GM12875 (cell line): ENCODE results near the gene SART1.

Experiments
- H3K4me3 ChIP-seq: one replicate; pipeline ENCODE4 v1.5.1; 2011; ENCODE audit warnings: low read depth, low read length, control low read depth
- TF ChIP-seq, protein P1 (sequence below): IDR thresholded peaks from 2 replicates; pipeline ENCODE4 v1.5.1; 2011; ENCODE audit warnings: low read depth, mild to moderate bottlenecking, control low read depth, inconsistent platforms, low read length, moderate library complexity, borderline replicate concordance; ENCODE audit not compliant: insufficient read depth

SART1 gene

DNA sequence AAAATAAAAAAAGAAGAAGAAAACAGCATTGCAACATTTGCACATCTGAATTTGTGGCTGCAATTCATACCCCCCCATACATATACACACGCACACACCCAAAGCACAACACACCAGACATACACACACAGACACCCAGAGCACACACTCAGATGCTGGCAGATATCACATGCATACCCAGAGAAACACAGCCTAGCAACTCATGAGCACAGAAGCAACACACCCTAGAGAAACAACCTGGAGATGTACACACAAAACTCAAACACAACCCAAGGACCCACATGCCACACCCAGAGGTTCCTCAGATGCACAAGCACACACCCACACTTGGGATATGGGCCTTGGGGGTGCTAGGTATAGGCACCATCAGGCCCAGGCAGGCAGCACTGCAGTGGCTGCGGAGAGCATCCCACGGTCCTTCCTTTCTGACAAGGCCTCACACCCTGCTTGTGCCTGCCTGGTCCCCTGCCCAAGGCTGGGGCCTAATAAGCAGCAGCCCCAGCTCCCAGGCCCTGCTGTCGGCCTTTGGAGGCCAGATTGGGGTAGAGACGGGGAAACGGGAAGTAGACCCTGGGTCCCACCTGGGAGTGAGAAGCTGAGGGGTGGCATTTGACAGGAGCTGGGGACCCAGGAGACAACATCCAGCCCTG is 53.4 kb downstream of the SART1 start:
- no peak overlapping the region for H3K4me3 ChIP-seq
- TF ChIP-seq, protein P1, sequence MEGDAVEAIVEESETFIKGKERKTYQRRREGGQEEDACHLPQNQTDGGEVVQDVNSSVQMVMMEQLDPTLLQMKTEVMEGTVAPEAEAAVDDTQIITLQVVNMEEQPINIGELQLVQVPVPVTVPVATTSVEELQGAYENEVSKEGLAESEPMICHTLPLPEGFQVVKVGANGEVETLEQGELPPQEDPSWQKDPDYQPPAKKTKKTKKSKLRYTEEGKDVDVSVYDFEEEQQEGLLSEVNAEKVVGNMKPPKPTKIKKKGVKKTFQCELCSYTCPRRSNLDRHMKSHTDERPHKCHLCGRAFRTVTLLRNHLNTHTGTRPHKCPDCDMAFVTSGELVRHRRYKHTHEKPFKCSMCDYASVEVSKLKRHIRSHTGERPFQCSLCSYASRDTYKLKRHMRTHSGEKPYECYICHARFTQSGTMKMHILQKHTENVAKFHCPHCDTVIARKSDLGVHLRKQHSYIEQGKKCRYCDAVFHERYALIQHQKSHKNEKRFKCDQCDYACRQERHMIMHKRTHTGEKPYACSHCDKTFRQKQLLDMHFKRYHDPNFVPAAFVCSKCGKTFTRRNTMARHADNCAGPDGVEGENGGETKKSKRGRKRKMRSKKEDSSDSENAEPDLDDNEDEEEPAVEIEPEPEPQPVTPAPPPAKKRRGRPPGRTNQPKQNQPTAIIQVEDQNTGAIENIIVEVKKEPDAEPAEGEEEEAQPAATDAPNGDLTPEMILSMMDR, result no peak

DNA sequence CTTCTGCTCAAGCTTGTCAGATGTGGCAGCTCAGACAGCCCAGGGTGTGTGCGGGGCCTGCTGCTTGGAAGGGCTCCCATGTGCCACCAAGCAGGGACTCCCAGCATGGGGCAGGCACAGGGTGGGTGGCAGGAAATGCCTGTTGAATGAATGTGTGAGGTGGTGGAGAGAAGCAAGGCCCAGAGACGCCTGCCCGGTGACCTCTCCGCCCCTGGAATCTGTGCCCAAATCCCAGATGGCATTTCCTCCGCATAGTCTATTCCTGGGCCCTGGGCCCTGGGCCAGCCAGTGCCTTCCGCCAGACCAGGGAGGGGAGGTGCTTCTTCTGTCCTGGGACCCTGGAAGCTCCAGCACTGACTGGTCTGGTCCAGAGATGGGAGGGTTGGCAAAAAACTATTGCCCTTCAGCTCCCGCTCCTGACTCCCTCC is 53.9 kb downstream of the SART1 start:
- no peak overlapping the region for H3K4me3 ChIP-seq
- TF ChIP-seq, protein P1, result no peak

GRCh38 chr11:66015936-66016792 is 54.6 kb downstream of the SART1 start:
- TF ChIP-seq, protein P1, result no peak
- no peak overlapping the region for H3K4me3 ChIP-seq

DNA sequence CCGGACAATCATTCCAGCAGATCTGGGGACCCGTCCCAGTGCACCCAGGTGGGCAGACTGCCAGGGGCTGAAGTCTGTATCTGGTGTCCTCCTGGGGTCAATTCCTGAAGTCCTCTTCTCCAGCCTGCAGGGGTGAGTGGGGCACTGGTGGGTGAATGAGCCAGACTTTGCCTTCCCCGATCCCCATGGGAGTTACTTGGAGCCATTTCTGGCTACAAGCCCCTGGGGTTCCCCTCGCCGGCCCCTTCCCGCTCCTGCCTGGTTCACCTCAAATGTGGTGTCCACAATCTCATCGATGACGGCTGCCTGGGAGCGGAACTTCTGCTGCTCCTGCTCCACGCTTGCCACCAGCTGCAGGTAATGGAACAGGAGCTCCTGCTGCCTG is 55.3 kb downstream of the SART1 start:
- H3K4me3 ChIP-seq, result no peak overlapping the region
- TF ChIP-seq, protein P1, result no peak

- TF ChIP-seq, protein P1, result no peak
Observed at GRCh38 chr11:66017321-66017720, 55.8 kb downstream of the SART1 start.

DNA sequence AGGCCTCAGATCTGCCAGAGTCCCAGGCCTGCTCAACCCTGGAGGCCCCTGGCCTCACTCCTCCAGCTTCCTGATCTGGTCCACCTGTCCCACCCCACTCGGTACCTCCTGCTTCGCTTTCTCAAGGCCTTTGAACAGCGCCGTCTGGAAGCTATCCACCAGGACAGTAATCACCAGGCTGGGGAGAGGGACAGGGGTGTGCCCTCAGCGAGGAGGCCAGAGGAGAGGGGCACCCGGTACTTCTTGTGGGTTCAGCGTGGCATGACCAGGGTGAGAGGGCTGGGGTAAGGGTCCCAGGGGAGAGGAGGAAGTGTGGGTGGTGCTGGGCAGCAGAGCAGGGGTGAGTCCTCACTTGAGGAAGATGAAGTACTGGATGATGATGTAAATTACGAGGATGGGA is 58.7 kb downstream of the SART1 start:
- no peak overlapping the region for H3K4me3 ChIP-seq
- TF ChIP-seq, protein P1, result no peak

More at GRCh38 chr11:66017321-66017720, 55.8 kb downstream of the SART1 start:
- no peak overlapping the region for H3K4me3 ChIP-seq
